ENCODE results near the gene CADPS. TPM values are rescaled to one million over a fixed set of nuclear protein-coding genes. Genes with fewer than 3 reads are reported as not detected.

Gene CADPS
- total and polyA plus RNA-seq, 5 donors from 2014 or later, result not detected

- H3K9me3 Mint-ChIP-seq, result peaks cover 0 to 6% (median 1%) of the 10 kb centered on the region in 7 donors
- no peaks in the 10 kb centered on the region for H3K9me3 ChIP-seq (ENCODE audit: control insufficient read depth in 2 of 2, low read length in 2 of 2)
- H3K27me3 ChIP-seq (ENCODE audit: control insufficient read depth, insufficient read depth, low read length), result no peaks in the 10 kb centered on the region
- H3K4me3 Mint-ChIP-seq, result no peak overlapping the region
- ATAC-seq (ENCODE audit: low read depth in 2 of 2) (no peak), DNase-seq (no peak)
- H3K27ac Mint-ChIP-seq, result no peak overlapping the region
- no peaks in the 10 kb centered on the region for H3K4me1 Mint-ChIP-seq
- H3K27ac ChIP-seq (ENCODE audit: insufficient read depth, low read length, poor library complexity, severe bottlenecking), result no peak overlapping the region
- H3K4me1 ChIP-seq (ENCODE audit: control insufficient read depth, insufficient read depth, low read length, poor library complexity, severe bottlenecking), result no peaks in the 10 kb centered on the region
- H3K27me3 Mint-ChIP-seq, result no peaks in the 10 kb centered on the region
- H3K4me3 ChIP-seq (ENCODE audit: low read depth, low read length), result no peak overlapping the region
- no peaks in the 10 kb centered on the region for H3K36me3 ChIP-seq (ENCODE audit: control insufficient read depth, insufficient read depth, low read length)
- H3K36me3 Mint-ChIP-seq, result no peaks in the 10 kb centered on the region
Measured at GRCh38 chr3:62835554-62836236, 39.5 kb downstream of the CADPS start.

DNA sequence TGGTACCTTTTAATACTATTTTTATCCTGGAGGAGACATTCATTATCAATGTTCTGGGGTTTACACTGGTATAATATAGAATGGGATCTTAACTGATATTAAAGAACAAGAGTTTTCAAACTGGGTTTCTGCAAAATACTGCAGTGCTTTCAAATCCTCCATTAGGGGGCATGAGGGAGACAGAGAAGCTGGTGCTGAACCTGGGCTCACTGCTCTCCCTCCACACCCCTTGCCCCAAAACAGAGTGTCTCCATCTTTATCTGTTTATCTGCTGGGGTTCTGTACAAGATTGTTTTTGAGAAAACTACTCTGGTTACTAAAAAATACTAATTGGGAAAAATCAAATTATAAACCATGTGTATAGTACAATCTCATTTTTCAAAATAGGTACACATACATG lies 41.7 kb downstream of the CADPS start:
- no peak for ATAC-seq (ENCODE audit: low read depth in 2 of 2)
- H3K4me3 Mint-ChIP-seq, result no peak overlapping the region

GRCh38 chr3:62832553-62832952 lies 42.7 kb downstream of the CADPS start:
- Histone ChIP-seq H3K27me3 (ENCODE audit: control insufficient read depth, insufficient read depth, low read length) (no peaks in the 10 kb centered on the region), H3K4me3 (ENCODE audit: low read depth, low read length) (no peak overlapping the region), H3K4me1 (ENCODE audit: control insufficient read depth, insufficient read depth, low read length, poor library complexity, severe bottlenecking) (no peaks in the 10 kb centered on the region), H3K36me3 (ENCODE audit: control insufficient read depth, insufficient read depth, low read length) (no peaks in the 10 kb centered on the region), H3K9me3 (ENCODE audit: control insufficient read depth in 2 of 2, low read length in 2 of 2) (no peaks in the 10 kb centered on the region), H3K27ac (ENCODE audit: insufficient read depth, low read length, poor library complexity, severe bottlenecking) (no peak overlapping the region)
- H3K27ac Mint-ChIP-seq, result no peak overlapping the region
- H3K27me3 Mint-ChIP-seq, result no peaks in the 10 kb centered on the region
- no peak for ATAC-seq (ENCODE audit: low read depth in 2 of 2)
- no peaks in the 10 kb centered on the region for H3K36me3 Mint-ChIP-seq
- no peaks in the 10 kb centered on the region for H3K4me1 Mint-ChIP-seq
- peaks cover 0 to 1% (median 0%) of the 10 kb centered on the region in 7 donors for H3K9me3 Mint-ChIP-seq
- no peak for DNase-seq
- H3K4me3 Mint-ChIP-seq, result no peak overlapping the region

More for the DNA sequence above, 41.7 kb downstream of the CADPS start:
- no peaks in the 10 kb centered on the region for H3K4me1 ChIP-seq (ENCODE audit: control insufficient read depth, insufficient read depth, low read length, poor library complexity, severe bottlenecking)
- no peak overlapping the region for H3K27ac ChIP-seq (ENCODE audit: insufficient read depth, low read length, poor library complexity, severe bottlenecking)
- H3K4me1 Mint-ChIP-seq, result no peaks in the 10 kb centered on the region
- H3K36me3 ChIP-seq (ENCODE audit: control insufficient read depth, insufficient read depth, low read length), result no peaks in the 10 kb centered on the region
- H3K9me3 ChIP-seq (ENCODE audit: control insufficient read depth in 2 of 2, low read length in 2 of 2), result no peaks in the 10 kb centered on the region
- H3K9me3 Mint-ChIP-seq, result peaks cover 0 to 2% (median 0%) of the 10 kb centered on the region in 7 donors
- no peaks in the 10 kb centered on the region for H3K27me3 ChIP-seq (ENCODE audit: control insufficient read depth, insufficient read depth, low read length)
- H3K27ac Mint-ChIP-seq, result no peak overlapping the region
- no peaks in the 10 kb centered on the region for H3K27me3 Mint-ChIP-seq
- H3K4me3 ChIP-seq (ENCODE audit: low read depth, low read length), result no peak overlapping the region
- no peak for DNase-seq
- no peaks in the 10 kb centered on the region for H3K36me3 Mint-ChIP-seq

DNA sequence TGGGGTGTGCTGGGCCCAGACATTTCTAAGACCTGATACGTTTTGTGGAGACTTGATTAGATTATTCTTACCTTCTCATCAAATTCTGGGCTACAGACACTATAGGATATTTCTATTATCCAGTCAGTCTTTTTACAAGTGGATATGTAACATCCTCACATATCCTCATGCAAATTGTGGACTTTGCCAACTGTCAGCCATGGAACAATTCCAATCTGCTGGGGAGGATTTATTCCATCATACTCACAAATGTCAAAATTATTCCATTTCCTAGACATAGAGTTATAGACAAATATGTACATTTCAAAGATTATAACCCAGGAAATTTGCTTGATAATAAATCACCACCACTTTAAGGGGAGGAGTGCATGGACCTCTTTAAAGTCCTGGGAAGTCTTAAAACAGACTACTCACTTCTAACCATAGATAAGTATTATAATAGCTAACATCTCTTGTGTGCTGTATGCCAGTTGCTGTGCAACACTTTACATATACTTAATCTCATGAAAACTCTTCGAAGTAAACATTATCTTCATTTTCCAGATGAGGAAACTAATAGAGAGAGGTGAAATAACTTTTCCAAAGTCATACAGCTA lies 44.4 kb downstream of the CADPS start:
- Histone ChIP-seq H3K27ac (ENCODE audit: insufficient read depth, low read length, poor library complexity, severe bottlenecking) (no peak overlapping the region), H3K36me3 (ENCODE audit: control insufficient read depth, insufficient read depth, low read length) (no peaks in the 10 kb centered on the region), H3K4me3 (ENCODE audit: low read depth, low read length) (no peak overlapping the region), H3K27me3 (ENCODE audit: control insufficient read depth, insufficient read depth, low read length) (no peaks in the 10 kb centered on the region), H3K9me3 (ENCODE audit: control insufficient read depth in 2 of 2, low read length in 2 of 2) (no peaks in the 10 kb centered on the region), H3K4me1 (ENCODE audit: control insufficient read depth, insufficient read depth, low read length, poor library complexity, severe bottlenecking) (no peaks in the 10 kb centered on the region)
- H3K4me1 Mint-ChIP-seq, result no peaks in the 10 kb centered on the region
- no peak for DNase-seq
- no peak for ATAC-seq (ENCODE audit: low read depth in 2 of 2)
- no peaks in the 10 kb centered on the region for H3K36me3 Mint-ChIP-seq
- H3K9me3 Mint-ChIP-seq, result peaks cover 0 to 1% (median 0%) of the 10 kb centered on the region in 7 donors
- H3K27me3 Mint-ChIP-seq, result no peaks in the 10 kb centered on the region
- no peak overlapping the region for H3K27ac Mint-ChIP-seq
- H3K4me3 Mint-ChIP-seq, result no peak overlapping the region

DNA sequence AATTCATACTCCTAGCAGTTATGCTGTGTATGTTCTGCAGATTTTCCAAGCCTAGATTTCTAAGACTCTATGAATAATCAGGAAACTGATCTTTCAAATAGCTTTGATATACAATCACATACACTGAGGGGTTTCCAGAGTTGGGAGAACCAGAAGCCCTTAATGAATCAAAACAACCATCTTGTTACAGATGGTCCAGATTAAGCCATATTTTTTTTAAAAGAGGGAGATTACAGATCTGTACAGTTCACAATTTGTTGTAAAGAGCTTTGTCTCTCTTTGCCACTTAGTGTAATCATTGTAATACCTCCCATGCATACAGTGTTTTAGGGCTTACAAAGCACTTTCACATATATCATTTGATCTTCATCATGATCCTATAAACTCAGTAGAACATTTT lies 47.7 kb downstream of the CADPS start:
- Mint-ChIP-seq H3K9me3 (peaks cover 0 to 1% (median 0%) of the 10 kb centered on the region in 7 donors), H3K27me3 (no peaks in the 10 kb centered on the region), H3K27ac (no peak overlapping the region), H3K4me3 (no peak overlapping the region), H3K36me3 (no peaks in the 10 kb centered on the region), H3K4me1 (no peaks in the 10 kb centered on the region)
- H3K4me1 ChIP-seq (ENCODE audit: control insufficient read depth, insufficient read depth, low read length, poor library complexity, severe bottlenecking), result no peaks in the 10 kb centered on the region
- H3K4me3 ChIP-seq (ENCODE audit: low read depth, low read length), result no peak overlapping the region
- no peaks in the 10 kb centered on the region for H3K27me3 ChIP-seq (ENCODE audit: control insufficient read depth, insufficient read depth, low read length)
- H3K27ac ChIP-seq (ENCODE audit: insufficient read depth, low read length, poor library complexity, severe bottlenecking), result no peak overlapping the region
- ATAC-seq (ENCODE audit: low read depth in 2 of 2) (no peak), DNase-seq (no peak)
- no peaks in the 10 kb centered on the region for H3K9me3 ChIP-seq (ENCODE audit: control insufficient read depth in 2 of 2, low read length in 2 of 2)
- H3K36me3 ChIP-seq (ENCODE audit: control insufficient read depth, insufficient read depth, low read length), result no peaks in the 10 kb centered on the region

DNA sequence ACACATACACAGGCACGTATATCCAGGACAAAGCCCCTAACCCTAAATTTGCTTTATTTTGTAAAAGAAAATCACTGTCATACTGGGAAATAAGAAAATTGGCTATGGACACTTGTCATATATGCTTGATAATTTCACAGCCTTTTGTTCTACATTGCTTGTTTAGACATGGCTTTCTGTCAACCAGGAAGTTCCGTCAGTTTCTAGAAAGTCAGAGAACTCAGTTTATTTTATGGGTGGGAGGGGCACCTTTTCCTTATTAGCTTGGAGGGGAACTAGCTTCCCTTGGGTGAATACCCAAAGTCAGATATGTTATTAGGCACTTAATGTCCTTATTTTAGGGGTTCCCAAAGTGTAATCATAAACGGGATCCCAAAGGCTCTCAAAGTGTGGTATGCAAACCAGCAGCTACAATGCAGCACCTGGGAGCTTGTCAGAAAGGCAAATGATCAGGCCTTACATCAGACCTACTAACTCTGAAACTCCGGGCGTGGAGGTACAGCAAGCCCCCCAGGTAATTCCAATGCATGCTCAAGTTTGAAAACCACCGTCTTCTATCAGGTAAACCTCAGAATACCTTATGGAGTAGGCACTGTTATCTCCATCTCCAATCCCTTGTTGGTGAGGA lies 50.1 kb downstream of the CADPS start:
- no peaks in the 10 kb centered on the region for H3K9me3 ChIP-seq (ENCODE audit: control insufficient read depth in 2 of 2, low read length in 2 of 2)
- Mint-ChIP-seq H3K27ac (no peak overlapping the region), H3K27me3 (no peaks in the 10 kb centered on the region), H3K9me3 (peaks cover 0 to 5% (median 0%) of the 10 kb centered on the region in 7 donors), H3K36me3 (no peaks in the 10 kb centered on the region), H3K4me1 (no peaks in the 10 kb centered on the region), H3K4me3 (no peak overlapping the region)
- no peaks in the 10 kb centered on the region for H3K4me1 ChIP-seq (ENCODE audit: control insufficient read depth, insufficient read depth, low read length, poor library complexity, severe bottlenecking)
- no peaks in the 10 kb centered on the region for H3K27me3 ChIP-seq (ENCODE audit: control insufficient read depth, insufficient read depth, low read length)
- H3K27ac ChIP-seq (ENCODE audit: insufficient read depth, low read length, poor library complexity, severe bottlenecking), result no peak overlapping the region
- DNase-seq, result no peak
- no peak overlapping the region for H3K4me3 ChIP-seq (ENCODE audit: low read depth, low read length)
- no peaks in the 10 kb centered on the region for H3K36me3 ChIP-seq (ENCODE audit: control insufficient read depth, insufficient read depth, low read length)
- no peak for ATAC-seq (ENCODE audit: low read depth in 2 of 2)

GRCh38 chr3:62823461-62824050 lies 51.7 kb downstream of the CADPS start:
- Histone ChIP-seq H3K9me3 (ENCODE audit: control insufficient read depth in 2 of 2, low read length in 2 of 2) (no peaks in the 10 kb centered on the region), H3K36me3 (ENCODE audit: control insufficient read depth, insufficient read depth, low read length) (no peaks in the 10 kb centered on the region), H3K27me3 (ENCODE audit: control insufficient read depth, insufficient read depth, low read length) (no peaks in the 10 kb centered on the region), H3K27ac (ENCODE audit: insufficient read depth, low read length, poor library complexity, severe bottlenecking) (no peak overlapping the region), H3K4me1 (ENCODE audit: control insufficient read depth, insufficient read depth, low read length, poor library complexity, severe bottlenecking) (no peaks in the 10 kb centered on the region), H3K4me3 (ENCODE audit: low read depth, low read length) (no peak overlapping the region)
- Mint-ChIP-seq H3K9me3 (peaks cover 0 to 5% (median 0%) of the 10 kb centered on the region in 7 donors), H3K36me3 (no peaks in the 10 kb centered on the region), H3K4me1 (no peaks in the 10 kb centered on the region), H3K4me3 (no peak overlapping the region), H3K27me3 (no peaks in the 10 kb centered on the region), H3K27ac (no peak overlapping the region)
- ATAC-seq (ENCODE audit: low read depth in 2 of 2) (no peak), DNase-seq (no peak)

Measured in CD4-positive, CD25-positive, alpha-beta regulatory T cell (primary cell).